K562 (cell line): ENCODE measurements around the gene S100A4. TPM values are rescaled to one million over a fixed set of nuclear protein-coding genes. Genes with fewer than 3 reads are reported as not detected.

Experiments
- DACH1 ChIP-seq: fragments of 450-650 bp; IDR thresholded peaks from 2 replicates; pipeline ENCODE4 v1.6.1; 2018; ENCODE audit not compliant: partially characterized antibody
- FUS ChIP-seq: fragments of 200-400 bp; formaldehyde crosslinking; optimal IDR thresholded peaks from 2 replicates; pipeline ENCODE3; 2017; ENCODE audit warnings: low read depth, low read length
- GTF2A2 ChIP-seq: IDR thresholded peaks from 2 replicates; pipeline ENCODE4 v1.6.1; 2016; ENCODE audit warnings: mild to moderate bottlenecking, missing genetic modification characterization, missing compliant biosample characterization
- JUNB ChIP-seq: fragments of 450-650 bp; formaldehyde crosslinking; conservative IDR thresholded peaks from 2 replicates; pipeline ENCODE4 v1.4.0; 2020; ENCODE audit warnings: mild to moderate bottlenecking
- NFE2 ChIP-seq: IDR thresholded peaks from 2 replicates; pipeline ENCODE4 v1.6.1; 2014; ENCODE audit warnings: antibody characterized with exemption, low read depth
- PTRF ChIP-seq: fragments of 450-650 bp; IDR thresholded peaks from 2 replicates; pipeline ENCODE4 v1.6.1; 2016; ENCODE audit warnings: mild to moderate bottlenecking, missing genetic modification characterization, missing compliant biosample characterization
- SMC3 ChIP-seq: conservative IDR thresholded peaks from 2 replicates; pipeline ENCODE4 v1.6.1; 2011; ENCODE audit warnings: low read depth, low read length, improper control_type of control experiment; ENCODE audit not compliant: insufficient read depth
- ZNF232 ChIP-seq: sonication (generic); formaldehyde crosslinking; IDR thresholded peaks from 2 replicates; pipeline ENCODE4 v1.8.0; 2022; ENCODE audit warnings: mild to moderate bottlenecking, missing genetic modification reagents
- ZNF354B ChIP-seq: fragments of 250-450 bp; sonication (Bioruptor Pico); IDR thresholded peaks from 2 replicates; pipeline ENCODE4 v1.4.0; 2020
- ZNF436 ChIP-seq: fragments of 250-450, 450-650 bp; sonication (Bioruptor Pico); formaldehyde crosslinking; IDR thresholded peaks from 2 replicates; pipeline ENCODE4 v1.7.0; 2020; ENCODE audit warnings: mild to moderate bottlenecking
- ZNF717 ChIP-seq: fragments of 250-450 bp; sonication (Bioruptor Pico); IDR thresholded peaks from 2 replicates; pipeline ENCODE4 v1.5.0; 2021
- polyA plus RNA-seq, 8 experiments: library from polyadenylated mRNA; depleted of rRNA in 4 of 8; stranded (reverse) in 5 of 8; unstranded in 3 of 8; fragments of >200 nt; fragmentation: Nextera tagmentation in 2 of 8; fragmentation: Illumina TruSeq in 1 of 8; extraction: Ambion mirVana in 2 of 8; extraction: Trizol in 1 of 8; gene quantifications; 2 replicates each; pipeline versions ENCODE4 v1.2.1 to v1.2.3, GENCODE V29; 2011 to 2014; ENCODE audit warnings: inconsistent platforms in 1 of 8, missing spikeins in 1 of 8
- total RNA-seq, 7 experiments: library from RNA; depleted of rRNA in 6 of 7; stranded (reverse); fragments of >200 nt in 6 of 7; fragmentation: Illumina TruSeq in 2 of 7; extraction: Trizol in 2 of 7; gene quantifications; 2 replicates each; pipeline versions ENCODE4 v1.2.1 to v1.2.3, GENCODE V29; 2011 to 2021; ENCODE audit warnings: low replicate concordance in 1 of 7
- TF ChIP-seq, protein P1 (sequence below): fragments of 250-450 bp; sonication (Bioruptor Pico); IDR thresholded peaks from 2 replicates; pipeline ENCODE4 v1.8.0; 2021; ENCODE audit warnings: mild to moderate bottlenecking, moderate library complexity
- TF ChIP-seq, protein P2 (sequence below), 2 experiments: fragments of 200-800 bp in 1 of 2; sonication (Bioruptor generic) in 1 of 2; sonication (generic) in 1 of 2; formaldehyde crosslinking in 1 of 2; IDR thresholded peaks in 1 of 2; conservative IDR thresholded peaks in 1 of 2; 2 replicates each; pipeline versions ENCODE4 v1.5.0 to v1.6.1; 2016 to 2020; ENCODE audit warnings: missing compliant biosample characterization in 1 of 2, missing genetic modification characterization in 1 of 2, missing genetic modification reagents in 1 of 2
- TF ChIP-seq, protein P3 (sequence below): IDR thresholded peaks from 2 replicates; pipeline ENCODE4 v1.6.1; 2011; ENCODE audit not compliant: insufficient read length; ENCODE audit errors: extremely low read depth
- TF ChIP-seq, protein P4 (sequence below): fragments of 450-650 bp; conservative IDR thresholded peaks from 2 replicates; pipeline ENCODE4 v1.6.1; 2016; ENCODE audit warnings: missing genetic modification characterization, low read depth, mild to moderate bottlenecking, control low read depth, missing compliant biosample characterization
- TF ChIP-seq, protein P5 (sequence below): fragments of 250-450 bp; sonication (Bioruptor Pico); IDR thresholded peaks from 2 replicates; pipeline ENCODE4 v1.5.0; 2021; ENCODE audit warnings: mild to moderate bottlenecking, moderate library complexity
- TF ChIP-seq, protein P6 (sequence below): fragments of 250-450 bp; sonication (Bioruptor Pico); IDR thresholded peaks from 2 replicates; pipeline ENCODE4 v1.8.0; 2022; ENCODE audit warnings: inconsistent platforms

S100A4 gene
- total and polyA plus RNA-seq, 9 of the 15 experiments (the other 6 are each of a cell fraction or from before 2014, with no cell fraction given), result 3.7 to 20.1 (median 11.2) TPM

DNA sequence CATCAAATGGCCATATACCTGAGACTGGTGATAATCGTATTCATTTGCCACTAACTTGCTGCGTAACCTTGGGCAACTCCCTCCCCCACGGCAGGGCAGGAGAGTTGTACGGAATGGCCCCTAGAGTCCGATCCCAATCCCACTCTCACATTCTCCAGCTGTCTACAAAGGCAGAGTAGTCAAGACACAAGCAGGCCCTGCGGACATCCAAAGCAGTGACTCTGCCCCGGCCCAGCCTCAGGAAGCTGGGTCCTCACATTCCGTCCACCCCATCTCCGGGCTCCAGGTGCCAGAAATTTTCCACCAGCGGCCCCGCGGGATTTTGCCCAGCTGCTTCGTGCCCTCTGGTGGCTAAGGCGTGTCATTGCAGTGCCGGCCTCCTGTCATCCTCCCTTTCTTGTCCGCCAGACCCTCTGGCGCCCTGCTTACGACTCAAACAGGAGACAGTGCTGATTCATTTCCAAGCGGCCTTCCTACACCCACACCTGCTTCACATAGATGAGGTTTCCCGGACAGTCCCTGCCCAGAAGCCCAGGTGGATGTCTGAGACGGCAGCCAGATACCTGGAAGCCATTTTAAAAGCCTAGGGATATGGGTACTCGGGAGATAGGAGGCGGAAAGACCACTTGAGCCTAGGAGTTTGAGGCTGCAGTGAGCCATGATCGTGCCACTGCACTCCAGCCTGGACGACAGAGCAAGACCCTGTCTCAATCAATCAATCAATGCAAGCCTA, 22.9 kb upstream of the S100A4 start (continued):
- TF ChIP-seq, protein P1, sequence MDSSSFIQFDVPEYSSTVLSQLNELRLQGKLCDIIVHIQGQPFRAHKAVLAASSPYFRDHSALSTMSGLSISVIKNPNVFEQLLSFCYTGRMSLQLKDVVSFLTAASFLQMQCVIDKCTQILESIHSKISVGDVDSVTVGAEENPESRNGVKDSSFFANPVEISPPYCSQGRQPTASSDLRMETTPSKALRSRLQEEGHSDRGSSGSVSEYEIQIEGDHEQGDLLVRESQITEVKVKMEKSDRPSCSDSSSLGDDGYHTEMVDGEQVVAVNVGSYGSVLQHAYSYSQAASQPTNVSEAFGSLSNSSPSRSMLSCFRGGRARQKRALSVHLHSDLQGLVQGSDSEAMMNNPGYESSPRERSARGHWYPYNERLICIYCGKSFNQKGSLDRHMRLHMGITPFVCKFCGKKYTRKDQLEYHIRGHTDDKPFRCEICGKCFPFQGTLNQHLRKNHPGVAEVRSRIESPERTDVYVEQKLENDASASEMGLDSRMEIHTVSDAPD (CRISPR knock-in tag), result no peak
- TF ChIP-seq, protein P2, sequence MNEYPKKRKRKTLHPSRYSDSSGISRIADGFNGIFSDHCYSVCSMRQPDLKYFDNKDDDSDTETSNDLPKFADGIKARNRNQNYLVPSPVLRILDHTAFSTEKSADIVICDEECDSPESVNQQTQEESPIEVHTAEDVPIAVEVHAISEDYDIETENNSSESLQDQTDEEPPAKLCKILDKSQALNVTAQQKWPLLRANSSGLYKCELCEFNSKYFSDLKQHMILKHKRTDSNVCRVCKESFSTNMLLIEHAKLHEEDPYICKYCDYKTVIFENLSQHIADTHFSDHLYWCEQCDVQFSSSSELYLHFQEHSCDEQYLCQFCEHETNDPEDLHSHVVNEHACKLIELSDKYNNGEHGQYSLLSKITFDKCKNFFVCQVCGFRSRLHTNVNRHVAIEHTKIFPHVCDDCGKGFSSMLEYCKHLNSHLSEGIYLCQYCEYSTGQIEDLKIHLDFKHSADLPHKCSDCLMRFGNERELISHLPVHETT (CRISPR knock-in tag; conservative IDR thresholded peaks at IDR 0.05 in 1 of 2, IDR thresholded peaks at IDR 0.05 in 1 of 2), result no peak; a peak in 1 of 4 replicates
- TF ChIP-seq GTF2A2 (tag) (no peak), SMC3 (peak; percentile 98), JUNB (CRISPR knock-in tag) (no peak), PTRF (no peak), DACH1 (peak; percentile 32), ZNF436 (CRISPR knock-in tag) (no peak), FUS (no peak), ZNF232 (CRISPR knock-in tag) (no peak), ZNF354B (no peak), NFE2 (peak; percentile 85), ZNF717 (CRISPR knock-in tag) (no peak)
- TF ChIP-seq, protein P3, sequence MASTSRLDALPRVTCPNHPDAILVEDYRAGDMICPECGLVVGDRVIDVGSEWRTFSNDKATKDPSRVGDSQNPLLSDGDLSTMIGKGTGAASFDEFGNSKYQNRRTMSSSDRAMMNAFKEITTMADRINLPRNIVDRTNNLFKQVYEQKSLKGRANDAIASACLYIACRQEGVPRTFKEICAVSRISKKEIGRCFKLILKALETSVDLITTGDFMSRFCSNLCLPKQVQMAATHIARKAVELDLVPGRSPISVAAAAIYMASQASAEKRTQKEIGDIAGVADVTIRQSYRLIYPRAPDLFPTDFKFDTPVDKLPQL, result no peak
- TF ChIP-seq, protein P4, sequence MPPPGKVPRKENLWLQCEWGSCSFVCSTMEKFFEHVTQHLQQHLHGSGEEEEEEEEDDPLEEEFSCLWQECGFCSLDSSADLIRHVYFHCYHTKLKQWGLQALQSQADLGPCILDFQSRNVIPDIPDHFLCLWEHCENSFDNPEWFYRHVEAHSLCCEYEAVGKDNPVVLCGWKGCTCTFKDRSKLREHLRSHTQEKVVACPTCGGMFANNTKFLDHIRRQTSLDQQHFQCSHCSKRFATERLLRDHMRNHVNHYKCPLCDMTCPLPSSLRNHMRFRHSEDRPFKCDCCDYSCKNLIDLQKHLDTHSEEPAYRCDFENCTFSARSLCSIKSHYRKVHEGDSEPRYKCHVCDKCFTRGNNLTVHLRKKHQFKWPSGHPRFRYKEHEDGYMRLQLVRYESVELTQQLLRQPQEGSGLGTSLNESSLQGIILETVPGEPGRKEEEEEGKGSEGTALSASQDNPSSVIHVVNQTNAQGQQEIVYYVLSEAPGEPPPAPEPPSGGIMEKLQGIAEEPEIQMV (tag), result no peak
- TF ChIP-seq, protein P5, sequence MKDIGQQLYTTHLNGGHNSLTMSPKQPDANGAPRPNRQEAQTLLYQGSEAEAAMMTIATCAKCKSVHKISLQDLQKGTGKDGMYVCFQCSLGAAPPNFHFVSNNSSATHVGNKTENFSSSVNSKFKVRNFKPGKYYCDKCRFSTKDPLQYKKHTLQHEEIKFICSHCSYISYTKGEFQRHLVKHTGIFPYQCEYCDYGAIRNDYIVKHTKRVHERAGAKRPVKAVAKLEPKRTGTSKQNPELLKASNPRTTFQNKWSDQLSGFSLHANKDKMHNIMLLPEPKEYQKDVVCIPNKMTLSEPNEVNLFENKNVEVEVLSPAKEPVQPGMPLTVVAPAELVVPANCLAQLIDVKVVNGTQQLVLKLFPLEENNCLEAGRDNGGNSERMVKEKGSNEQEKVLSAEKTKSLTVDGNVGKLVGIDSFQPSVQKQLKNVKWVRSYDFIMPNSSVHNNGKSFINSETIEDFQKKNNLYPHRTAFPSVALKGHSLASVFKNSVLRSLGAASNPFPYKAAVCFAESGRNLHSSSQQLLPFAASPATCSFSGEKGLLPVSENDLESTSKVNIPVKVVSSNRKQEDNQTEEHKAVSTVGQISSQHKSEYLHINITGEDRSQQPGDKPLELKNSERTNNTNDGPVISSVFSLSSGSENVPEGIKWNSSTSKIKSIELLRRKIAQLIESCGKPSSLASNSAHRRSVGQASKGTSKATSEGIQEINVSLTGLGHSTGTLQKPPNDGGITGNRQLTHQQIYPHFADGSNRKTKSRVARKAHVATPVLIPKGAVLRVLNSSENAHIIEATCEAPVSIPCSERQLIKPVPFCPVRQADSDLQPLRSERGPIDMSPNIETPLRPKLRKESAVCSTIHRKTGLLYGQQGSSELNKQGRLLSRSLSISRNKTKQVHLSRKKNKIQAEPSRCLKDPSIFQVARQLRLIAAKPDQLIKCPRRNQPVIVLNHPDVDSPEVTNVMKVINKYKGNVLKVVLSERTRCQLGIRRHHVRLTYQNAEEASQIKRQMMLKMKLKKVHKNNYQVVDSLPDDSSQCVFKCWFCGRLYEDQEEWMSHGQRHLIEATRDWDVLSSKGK, result no peak
- TF ChIP-seq, protein P6, sequence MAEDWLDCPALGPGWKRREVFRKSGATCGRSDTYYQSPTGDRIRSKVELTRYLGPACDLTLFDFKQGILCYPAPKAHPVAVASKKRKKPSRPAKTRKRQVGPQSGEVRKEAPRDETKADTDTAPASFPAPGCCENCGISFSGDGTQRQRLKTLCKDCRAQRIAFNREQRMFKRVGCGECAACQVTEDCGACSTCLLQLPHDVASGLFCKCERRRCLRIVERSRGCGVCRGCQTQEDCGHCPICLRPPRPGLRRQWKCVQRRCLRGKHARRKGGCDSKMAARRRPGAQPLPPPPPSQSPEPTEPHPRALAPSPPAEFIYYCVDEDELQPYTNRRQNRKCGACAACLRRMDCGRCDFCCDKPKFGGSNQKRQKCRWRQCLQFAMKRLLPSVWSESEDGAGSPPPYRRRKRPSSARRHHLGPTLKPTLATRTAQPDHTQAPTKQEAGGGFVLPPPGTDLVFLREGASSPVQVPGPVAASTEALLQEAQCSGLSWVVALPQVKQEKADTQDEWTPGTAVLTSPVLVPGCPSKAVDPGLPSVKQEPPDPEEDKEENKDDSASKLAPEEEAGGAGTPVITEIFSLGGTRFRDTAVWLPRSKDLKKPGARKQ, result no peak
